Naive B cell (primary cell): ENCODE measurements around the gene TMEM63B. TPM values are rescaled to one million over a fixed set of nuclear protein-coding genes. Genes with fewer than 3 reads are reported as not detected.
A peak's percentile ranks its signal among the peaks of the same experiment; 100 is the strongest.

ENCODE experiments used
- ATAC-seq, 2 donors: fragments of 150-1000 bp; cut with Tn5 transposase; 2 replicates each; pipeline ENCODE4 v1.10.0; 2021; ENCODE audit warnings: low read depth in 2 of 2, mild to moderate bottlenecking in 2 of 2, moderate library complexity in 2 of 2
- DNase-seq: peaks from one replicate; pipeline ENCODE4 v3.0.0; 2022
- H3K27ac Mint-ChIP-seq, 6 donors: one replicate each; pipeline ENCODE4 v1.8.0; 2020 to 2022; ENCODE audit warnings: mild to moderate bottlenecking in 6 of 6, mixed read lengths in 6 of 6, moderate library complexity in 5 of 6, inconsistent platforms in 2 of 6
- H3K27me3 Mint-ChIP-seq, 3 donors: one replicate each; pipeline ENCODE4 v1.8.0; 2021 to 2022; ENCODE audit warnings: mixed read lengths in 3 of 3, mild to moderate bottlenecking in 1 of 3
- H3K36me3 Mint-ChIP-seq, 2 donors: one replicate each; pipeline ENCODE4 v1.8.0; 2020 to 2022; ENCODE audit warnings: mixed read lengths in 2 of 2, inconsistent platforms in 1 of 2, mild to moderate bottlenecking in 1 of 2
- H3K4me1 Mint-ChIP-seq, 3 donors: one replicate each; pipeline ENCODE4 v1.8.0; 2020 to 2022; ENCODE audit warnings: mixed read lengths in 3 of 3, inconsistent platforms in 1 of 3, mild to moderate bottlenecking in 1 of 3, moderate library complexity in 1 of 3
- H3K4me3 Mint-ChIP-seq, 8 donors: one replicate each; pipeline ENCODE4 v1.8.0; 2020 to 2022; ENCODE audit warnings: mild to moderate bottlenecking in 8 of 8, mixed read lengths in 8 of 8, moderate library complexity in 8 of 8, inconsistent platforms in 2 of 8
- H3K9me3 Mint-ChIP-seq, 7 donors: one replicate each; pipeline ENCODE4 v1.8.0; 2020 to 2022; ENCODE audit warnings: mixed read lengths in 7 of 7, mild to moderate bottlenecking in 5 of 7, inconsistent platforms in 2 of 7, moderate library complexity in 1 of 7
- polyA plus RNA-seq, 6 donors: library from polyadenylated mRNA; unstranded; fragments of 300-500 nt; fragmentation: Illumina TruSeq; gene quantifications; one replicate each; pipeline ENCODE4 v1.2.3, GENCODE V29; 2021; ENCODE audit warnings: low read depth in 6 of 6

Gene TMEM63B
- polyA plus RNA-seq, 6 donors from 2014 or later, result 0.38 to 1.6 (median 0.50) TPM; not detected in 1

DNA sequence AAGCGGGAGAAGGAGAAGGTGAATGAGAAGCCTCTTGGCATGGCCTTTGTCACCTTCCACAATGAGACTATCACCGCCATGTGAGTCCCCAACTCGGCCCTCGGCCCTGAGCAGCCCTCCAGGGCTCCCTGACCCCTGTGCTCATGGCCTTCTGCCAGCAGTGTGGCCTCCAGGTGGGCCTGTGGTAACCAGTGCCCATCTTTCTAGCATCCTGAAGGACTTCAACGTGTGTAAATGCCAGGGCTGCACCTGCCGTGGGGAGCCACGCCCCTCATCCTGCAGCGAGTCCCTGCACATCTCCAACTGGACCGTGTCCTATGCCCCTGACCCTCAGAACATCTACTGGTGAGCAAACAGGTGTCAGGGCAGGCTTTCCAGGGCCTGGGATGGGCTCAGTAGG lies 21.0 kb downstream of the TMEM63B start:
- peaks cover 8 to 18% of the 10 kb centered on the region in 2 donors for H3K36me3 Mint-ChIP-seq
- no peaks in the 10 kb centered on the region for H3K27me3 Mint-ChIP-seq

DNA sequence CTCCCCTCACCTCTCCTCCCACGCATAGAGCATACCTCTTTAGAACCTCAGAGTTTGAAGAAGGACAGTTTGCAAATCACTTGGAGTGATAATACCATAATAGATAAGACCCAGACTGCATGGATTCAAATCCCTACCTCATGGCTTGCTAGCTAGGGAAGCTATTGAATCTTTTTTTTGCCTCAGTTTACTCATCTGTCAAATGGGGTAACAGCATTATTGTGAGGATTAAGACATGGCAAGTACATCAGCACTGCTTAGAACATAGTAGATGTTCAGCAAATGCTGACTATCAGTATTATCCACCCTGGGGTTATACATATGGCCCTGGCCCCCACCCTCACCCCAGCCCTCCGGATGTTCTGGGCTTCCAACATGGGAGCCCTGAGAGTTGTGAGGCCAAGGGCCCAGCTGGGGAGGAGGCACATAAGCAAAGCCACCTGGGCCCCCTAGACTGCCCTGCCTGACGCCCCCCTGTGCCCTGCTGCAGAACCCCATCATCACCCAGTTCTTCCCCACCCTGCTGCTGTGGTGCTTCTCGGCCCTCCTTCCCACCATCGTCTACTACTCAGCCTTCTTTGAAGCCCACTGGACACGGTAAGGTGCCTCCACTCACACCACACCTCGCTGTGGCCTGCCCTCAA lies 22.1 kb downstream of the TMEM63B start:
- DNase-seq (no peak), ATAC-seq (no peak)
- Mint-ChIP-seq H3K4me1 (peaks cover 9 to 14% (median 14%) of the 10 kb centered on the region in 3 donors), H3K9me3 (no peaks in the 10 kb centered on the region), H3K27ac (no peak overlapping the region), H3K36me3 (peaks cover 8 to 18% of the 10 kb centered on the region in 2 donors), H3K27me3 (no peaks in the 10 kb centered on the region), H3K4me3 (no peak overlapping the region)

More for the DNA sequence above, 21.0 kb downstream of the TMEM63B start:
- DNase-seq (no peak), ATAC-seq (no peak)
- H3K4me1 Mint-ChIP-seq, result peaks cover 9 to 14% (median 14%) of the 10 kb centered on the region in 3 donors
- H3K27ac Mint-ChIP-seq, result no peak overlapping the region
- H3K9me3 Mint-ChIP-seq, result no peaks in the 10 kb centered on the region
- H3K4me3 Mint-ChIP-seq, result no peak overlapping the region

DNA sequence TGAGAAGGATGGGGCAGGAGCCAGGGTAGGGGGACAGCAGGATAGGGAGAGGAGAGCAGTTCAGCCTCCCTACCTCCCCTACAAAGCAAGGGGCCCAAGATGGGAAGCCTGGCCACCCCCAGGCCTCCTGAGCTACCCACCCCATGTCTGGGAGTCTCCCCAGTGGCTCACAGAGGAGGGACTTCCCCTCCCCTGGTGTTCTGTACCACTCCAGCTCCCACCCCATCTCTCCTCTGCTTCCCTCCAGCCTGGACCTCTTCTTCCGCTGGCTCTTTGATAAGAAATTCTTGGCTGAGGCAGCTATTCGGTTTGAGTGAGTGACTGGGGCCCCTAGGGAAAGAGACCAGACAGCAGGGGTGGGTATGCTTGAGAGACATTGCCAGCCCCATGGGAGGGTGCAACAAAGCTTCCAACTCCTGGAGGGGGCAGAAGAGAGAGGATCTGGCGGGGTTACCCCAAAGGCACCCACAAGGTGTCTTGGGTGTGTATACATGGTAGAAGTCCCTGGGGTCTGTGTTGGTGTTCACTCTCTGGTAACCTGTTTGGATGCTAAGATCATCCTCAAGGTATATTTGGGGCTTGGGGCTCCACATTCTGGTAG lies 23.1 kb downstream of the TMEM63B start:
- Mint-ChIP-seq H3K9me3 (no peaks in the 10 kb centered on the region), H3K36me3 (peaks cover 8 to 18% of the 10 kb centered on the region in 2 donors), H3K4me1 (peaks cover 9 to 14% (median 14%) of the 10 kb centered on the region in 3 donors), H3K27ac (peak overlapping the region in 2 of 6 donors; percentile 24 to 42), H3K27me3 (no peaks in the 10 kb centered on the region), H3K4me3 (no peak overlapping the region)
- DNase-seq (no peak), ATAC-seq (no peak)

DNA sequence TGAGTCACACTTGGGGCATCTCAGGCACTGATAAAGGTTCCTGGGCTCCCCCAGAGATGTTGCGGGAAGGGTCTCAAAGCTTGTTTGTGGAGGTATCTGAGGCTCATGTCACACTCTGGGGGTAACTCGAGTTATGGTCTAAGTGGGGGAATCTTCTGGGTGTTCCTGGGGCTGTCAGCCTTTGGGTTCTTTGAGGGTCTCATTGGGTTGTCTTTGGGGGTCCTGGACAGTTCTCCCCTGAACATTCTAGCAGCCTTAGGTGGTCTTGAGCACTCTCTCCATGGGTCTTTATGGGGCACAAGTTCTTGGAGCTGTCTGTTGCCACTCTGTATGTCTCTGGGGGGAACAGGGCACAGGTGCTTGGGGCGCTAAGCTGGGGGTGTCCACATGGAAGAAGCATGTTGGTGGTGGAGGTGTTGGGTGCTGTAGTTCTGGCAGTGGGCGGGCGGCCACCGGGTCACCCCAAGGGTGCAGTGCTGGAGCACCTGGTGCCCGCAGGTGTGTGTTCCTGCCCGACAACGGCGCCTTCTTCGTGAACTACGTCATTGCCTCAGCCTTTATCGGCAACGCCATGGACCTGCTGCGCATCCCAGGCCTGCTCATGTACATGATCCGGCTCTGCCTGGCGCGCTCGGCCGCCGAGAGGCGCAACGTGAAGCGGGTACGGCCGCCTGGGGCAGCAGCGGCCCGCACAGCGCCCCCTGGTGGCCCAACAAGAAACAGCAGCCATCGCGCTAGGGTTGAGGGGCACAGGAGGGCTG lies 24.2 kb downstream of the TMEM63B start:
- H3K4me1 Mint-ChIP-seq, result peaks cover 9 to 14% (median 14%) of the 10 kb centered on the region in 3 donors
- peak overlapping the region in 5 of 6 donors; percentile 28 to 96 (median 85) for H3K27ac Mint-ChIP-seq
- ATAC-seq, result peak; percentile 86 to 93
- no peaks in the 10 kb centered on the region for H3K27me3 Mint-ChIP-seq
- H3K9me3 Mint-ChIP-seq, result no peaks in the 10 kb centered on the region
- peaks cover 8 to 18% of the 10 kb centered on the region in 2 donors for H3K36me3 Mint-ChIP-seq
- peak overlapping the region in 3 of 8 donors; percentile 17 to 68 (median 56) for H3K4me3 Mint-ChIP-seq
- DNase-seq, result peak; percentile 75

DNA sequence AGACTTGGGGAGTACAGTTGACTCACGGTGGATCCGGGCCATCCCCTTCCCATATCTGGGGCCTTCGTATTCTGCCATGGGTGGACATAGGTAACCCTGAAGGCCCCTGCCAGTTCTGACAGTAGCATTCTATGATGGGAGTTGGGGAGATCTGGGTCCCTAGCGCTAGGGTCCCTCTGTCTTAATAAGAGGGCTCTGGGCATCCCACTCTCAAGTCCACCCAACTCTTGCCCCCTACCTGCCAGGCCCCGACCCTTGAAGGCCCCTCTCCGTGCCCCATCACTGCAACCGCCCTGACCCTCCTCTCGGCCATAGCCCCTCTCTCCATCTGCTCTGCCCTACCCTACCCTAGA lies 24.7 kb downstream of the TMEM63B start:
- Mint-ChIP-seq H3K27ac (peak overlapping the region in 4 of 6 donors; percentile 62 to 96 (median 85)), H3K9me3 (no peaks in the 10 kb centered on the region), H3K4me1 (peaks cover 9 to 14% (median 14%) of the 10 kb centered on the region in 3 donors), H3K27me3 (no peaks in the 10 kb centered on the region), H3K4me3 (no peak overlapping the region), H3K36me3 (peaks cover 8 to 18% of the 10 kb centered on the region in 2 donors)
- ATAC-seq, result peak in 1 of 2 donors; percentile 8
- no peak for DNase-seq

DNA sequence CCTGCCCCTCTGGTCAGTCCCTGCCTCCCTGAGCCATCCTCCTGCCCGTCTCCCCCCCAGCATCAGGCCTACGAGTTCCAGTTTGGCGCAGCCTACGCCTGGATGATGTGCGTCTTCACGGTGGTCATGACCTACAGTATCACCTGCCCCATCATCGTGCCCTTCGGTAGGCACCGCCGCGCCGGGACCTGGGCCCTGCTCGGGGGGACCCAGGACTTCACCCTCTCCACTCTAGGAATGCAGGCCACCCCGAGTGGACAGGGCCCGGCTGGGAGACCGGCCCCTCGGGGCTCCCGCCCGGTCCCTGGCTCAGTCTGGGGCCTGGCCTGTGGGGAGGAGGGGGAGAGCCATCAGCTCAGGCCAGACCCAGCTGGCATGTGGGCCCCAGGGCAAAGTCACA lies 25.2 kb downstream of the TMEM63B start:
- Mint-ChIP-seq H3K36me3 (peaks cover 8 to 18% of the 10 kb centered on the region in 2 donors), H3K4me1 (peaks cover 9 to 14% (median 14%) of the 10 kb centered on the region in 3 donors), H3K27ac (peak overlapping the region in 2 of 6 donors; percentile 85), H3K4me3 (no peak overlapping the region), H3K27me3 (no peaks in the 10 kb centered on the region), H3K9me3 (no peaks in the 10 kb centered on the region)
- ATAC-seq (no peak), DNase-seq (no peak)

DNA sequence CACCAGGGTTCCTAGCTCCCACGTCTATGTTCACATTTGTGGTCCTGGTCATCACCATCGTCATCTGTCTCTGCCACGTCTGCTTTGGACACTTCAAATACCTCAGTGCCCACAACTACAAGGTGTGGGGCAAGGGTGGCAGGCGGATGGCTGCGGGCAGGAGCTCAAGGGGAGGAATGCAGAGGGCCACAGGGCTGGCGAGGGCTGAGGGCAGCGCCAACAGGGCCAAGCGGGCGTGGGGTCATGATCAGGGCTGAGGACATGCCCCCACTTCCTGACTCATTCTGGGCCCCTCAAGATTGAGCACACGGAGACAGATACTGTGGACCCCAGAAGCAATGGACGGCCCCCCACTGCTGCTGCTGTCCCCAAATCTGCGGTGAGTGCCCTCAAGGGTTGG lies 26.7 kb downstream of the TMEM63B start:
- Mint-ChIP-seq H3K27me3 (no peaks in the 10 kb centered on the region), H3K9me3 (no peaks in the 10 kb centered on the region), H3K4me3 (no peak overlapping the region), H3K4me1 (peaks cover 9 to 14% (median 12%) of the 10 kb centered on the region in 3 donors), H3K27ac (no peak overlapping the region), H3K36me3 (peaks cover 6 to 10% of the 10 kb centered on the region in 2 donors)
- no peak for DNase-seq
- ATAC-seq, result no peak

DNA sequence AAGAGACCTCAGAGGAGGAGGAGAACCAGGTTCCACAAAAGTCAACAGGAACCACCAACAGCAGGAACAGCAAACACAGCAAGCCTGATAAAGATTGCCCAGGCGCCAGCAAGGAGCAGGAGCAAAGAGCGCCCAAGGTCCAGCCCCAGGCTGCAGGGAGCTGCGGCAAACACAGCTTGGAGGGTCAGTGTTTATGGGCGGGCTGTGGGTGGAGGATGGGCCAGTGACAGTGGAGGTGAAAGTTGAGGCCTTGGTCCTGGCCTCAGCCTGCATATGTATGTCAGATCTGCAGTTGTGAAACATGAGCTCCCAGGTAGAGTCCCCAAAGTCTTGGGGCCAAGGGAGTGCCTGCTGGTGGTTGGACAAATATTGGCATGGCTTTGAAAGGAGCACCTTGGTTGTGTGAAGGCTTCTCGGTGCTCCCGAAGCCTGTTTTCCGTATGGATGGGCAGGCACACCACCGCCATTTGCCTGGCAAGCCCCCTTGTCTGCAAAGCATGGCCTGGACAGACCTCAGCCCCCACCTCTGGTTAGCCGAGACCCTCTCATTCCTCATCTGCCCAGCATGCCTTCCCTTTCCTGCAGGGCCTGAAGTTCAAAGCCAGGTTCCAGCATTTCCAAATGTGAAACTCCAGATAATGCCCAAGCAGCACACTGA lies 29.3 kb downstream of the TMEM63B start:
- no peak for DNase-seq
- Mint-ChIP-seq H3K27ac (peak overlapping the region in 1 of 6 donors; percentile 21), H3K4me3 (no peak overlapping the region), H3K9me3 (no peaks in the 10 kb centered on the region), H3K36me3 (no peaks in the 10 kb centered on the region), H3K27me3 (no peaks in the 10 kb centered on the region), H3K4me1 (peaks cover under 1 to 4% (median 4%) of the 10 kb centered on the region in 3 donors)
- no peak for ATAC-seq

DNA sequence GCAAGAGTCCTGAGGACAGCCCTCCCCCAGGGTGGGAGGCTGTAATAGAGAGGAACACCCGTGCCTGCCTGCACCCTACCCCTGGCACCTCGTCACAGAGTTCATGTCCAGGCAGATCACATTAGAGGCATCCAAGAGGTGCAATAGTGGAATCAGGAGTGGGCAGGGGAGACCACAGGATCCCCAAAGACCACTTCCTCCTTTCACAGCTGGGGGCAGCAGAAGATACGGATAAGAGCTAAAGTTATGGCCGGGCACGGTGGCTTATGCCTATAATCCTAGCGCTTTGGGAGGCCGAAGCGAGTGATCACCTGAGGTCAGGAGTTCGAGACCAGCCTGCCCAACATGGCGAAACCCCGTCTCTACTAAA lies 29.8 kb downstream of the TMEM63B start:
- H3K4me1 Mint-ChIP-seq, result no peaks in the 10 kb centered on the region
- no peak for DNase-seq
- H3K27me3 Mint-ChIP-seq, result no peaks in the 10 kb centered on the region
- no peak overlapping the region for H3K4me3 Mint-ChIP-seq
- no peaks in the 10 kb centered on the region for H3K9me3 Mint-ChIP-seq
- no peak for ATAC-seq
- no peaks in the 10 kb centered on the region for H3K36me3 Mint-ChIP-seq
- H3K27ac Mint-ChIP-seq, result no peak overlapping the region

DNA sequence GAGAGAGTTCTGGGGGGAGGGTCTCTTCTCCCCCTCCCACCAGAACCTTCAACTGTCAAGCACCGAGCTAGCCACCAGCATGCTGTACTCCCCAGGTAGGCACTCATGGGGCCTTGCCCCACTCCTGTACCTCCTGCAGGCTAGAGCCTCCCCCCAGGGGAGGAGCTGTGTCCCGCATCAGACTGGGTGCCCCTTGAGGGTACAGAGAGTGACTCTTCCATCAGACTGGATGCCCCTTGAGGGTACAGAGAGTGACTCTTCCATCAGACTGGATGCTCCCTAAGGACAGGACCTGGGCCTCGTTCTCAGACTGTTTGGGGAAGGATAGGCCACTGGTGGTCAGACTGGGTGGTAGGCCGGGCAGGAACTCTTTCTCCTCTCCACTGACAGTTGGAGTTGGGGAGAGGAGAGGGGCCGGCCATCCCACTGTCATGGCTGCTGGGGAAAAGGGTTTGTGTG lies 31.4 kb downstream of the TMEM63B start, which contains the start of gene CAPN11:
TSS of gene CAPN11 (plus strand) at position 51 of the 459 bp plus-strand sequence. CDS start at position 80, 29 bp downstream.
- Mint-ChIP-seq H3K9me3 (no peaks in the 10 kb centered on the region), H3K4me3 (no peak within 1 kb of the TSS), H3K27me3 (peaks cover 5 to 10% (median 10%) of the 10 kb centered on the region in 3 donors), H3K4me1 (no peaks in the 10 kb centered on the region), H3K27ac (peak within 1 kb of the TSS in 1 of 6 donors; percentile 76), H3K36me3 (no peaks in the 10 kb centered on the region)
- no peak for DNase-seq
- ATAC-seq, result no peak

DNA sequence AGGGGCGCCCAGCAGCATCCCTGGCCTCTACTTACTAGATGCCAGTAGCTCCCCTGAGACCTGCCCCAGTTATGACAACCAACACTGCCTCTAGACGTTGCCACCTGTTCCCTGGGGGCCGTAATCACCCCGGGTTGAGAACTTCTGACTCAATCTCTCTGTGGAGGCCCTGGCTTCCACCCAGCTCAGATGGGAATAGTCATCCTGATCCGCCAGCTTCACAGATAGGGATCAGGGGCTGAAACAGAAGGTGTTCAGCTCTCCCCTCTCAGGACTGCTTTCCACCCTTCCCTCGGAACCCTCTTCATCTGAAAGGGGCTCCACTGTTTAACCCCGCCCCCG lies 34.6 kb downstream of the TMEM63B start:
- Mint-ChIP-seq H3K27me3 (peaks cover 10 to 41% (median 26%) of the 10 kb centered on the region in 3 donors), H3K4me3 (no peak overlapping the region), H3K4me1 (peaks cover 0 to 4% (median 3%) of the 10 kb centered on the region in 3 donors), H3K9me3 (no peaks in the 10 kb centered on the region), H3K27ac (peak overlapping the region in 1 of 6 donors; percentile 66), H3K36me3 (no peaks in the 10 kb centered on the region)
- no peak for ATAC-seq
- DNase-seq, result no peak

DNA sequence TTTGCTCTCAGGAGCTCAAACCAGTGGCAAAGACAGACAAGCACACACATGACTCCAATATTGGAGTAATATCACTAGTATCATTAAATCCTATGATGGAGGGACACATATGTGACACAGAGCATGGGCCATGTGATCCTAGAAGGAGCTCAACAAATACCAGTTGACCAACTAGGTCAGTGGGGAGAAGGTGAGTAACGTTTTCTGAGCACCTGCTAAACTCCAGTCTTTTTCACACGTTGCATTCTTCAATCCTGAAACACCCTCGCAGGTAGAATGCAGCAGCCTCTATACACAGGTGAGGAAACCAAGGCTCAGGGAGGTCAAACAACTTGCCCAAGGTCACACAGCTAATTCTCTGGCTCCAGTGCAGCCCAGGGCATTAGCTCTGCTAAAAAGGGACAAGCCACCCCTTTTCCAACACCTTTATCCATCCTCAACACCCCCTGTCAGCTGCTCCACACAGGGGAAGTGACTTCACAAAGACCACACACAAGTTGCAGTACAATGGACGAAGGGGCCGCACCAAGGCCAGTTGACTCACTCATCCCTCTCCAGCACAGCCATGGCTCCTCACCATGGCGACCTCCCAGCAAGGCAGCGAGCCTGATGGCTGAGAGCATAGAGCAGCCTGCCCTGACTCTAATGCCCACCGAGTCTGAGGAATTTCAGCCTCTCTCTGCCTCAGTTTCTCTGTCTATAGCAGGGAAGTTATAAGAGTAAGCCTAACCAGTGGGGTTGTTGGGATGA lies 35.7 kb downstream of the TMEM63B start:
- no peak overlapping the region for H3K4me3 Mint-ChIP-seq
- H3K27me3 Mint-ChIP-seq, result peaks cover 13 to 45% (median 26%) of the 10 kb centered on the region in 3 donors
- no peak overlapping the region for H3K27ac Mint-ChIP-seq
- peaks cover 0 to 4% (median 3%) of the 10 kb centered on the region in 3 donors for H3K4me1 Mint-ChIP-seq
- no peaks in the 10 kb centered on the region for H3K36me3 Mint-ChIP-seq
- DNase-seq (no peak), ATAC-seq (no peak)
- H3K9me3 Mint-ChIP-seq, result no peaks in the 10 kb centered on the region
